GM19463 (cell line): ENCODE results near the gene CNPY1.
"Not testable (repeated sequence)": the region's sequence is repeated elsewhere in the genome, so short reads cannot be mapped to it uniquely, and the experiment has no call there.

Experiments used
- ATAC-seq: cut with Tn5 transposase; IDR thresholded peaks from one replicate; pipeline ENCODE4 v1.9.1; 2021; ENCODE audit warnings: mild to moderate bottlenecking, moderate library complexity; ENCODE audit not compliant: unreplicated experiment

CNPY1 gene

GRCh38 chr7:155546449-155546848, at the start of gene CNPY1:
Gene CNPY1 (minus strand): TSS chr7:155546559. CDS start chr7:155545929, 630 bp downstream.
- ATAC-seq = not testable (repeated sequence)

DNA sequence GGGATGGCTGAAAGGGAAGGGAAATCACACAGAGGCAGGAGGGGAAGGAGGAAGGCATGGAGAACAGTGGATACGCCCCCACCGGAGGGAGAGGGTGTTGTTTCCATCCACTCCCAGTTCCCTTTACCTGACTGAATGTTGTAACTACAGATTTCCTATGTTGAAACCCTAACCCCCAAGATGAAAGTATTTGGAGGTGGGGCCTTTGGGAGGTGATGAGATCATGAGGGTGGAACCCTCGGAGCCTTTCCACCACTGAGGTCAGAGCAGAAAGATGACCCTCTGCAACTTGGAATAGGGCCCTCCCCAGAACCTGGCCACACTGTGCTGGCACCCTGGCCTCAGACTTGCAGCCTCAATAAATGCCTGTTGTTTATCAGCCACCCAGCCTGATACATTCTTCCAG, 48.6 kb upstream of the CNPY1 start:
- no peak for ATAC-seq

DNA sequence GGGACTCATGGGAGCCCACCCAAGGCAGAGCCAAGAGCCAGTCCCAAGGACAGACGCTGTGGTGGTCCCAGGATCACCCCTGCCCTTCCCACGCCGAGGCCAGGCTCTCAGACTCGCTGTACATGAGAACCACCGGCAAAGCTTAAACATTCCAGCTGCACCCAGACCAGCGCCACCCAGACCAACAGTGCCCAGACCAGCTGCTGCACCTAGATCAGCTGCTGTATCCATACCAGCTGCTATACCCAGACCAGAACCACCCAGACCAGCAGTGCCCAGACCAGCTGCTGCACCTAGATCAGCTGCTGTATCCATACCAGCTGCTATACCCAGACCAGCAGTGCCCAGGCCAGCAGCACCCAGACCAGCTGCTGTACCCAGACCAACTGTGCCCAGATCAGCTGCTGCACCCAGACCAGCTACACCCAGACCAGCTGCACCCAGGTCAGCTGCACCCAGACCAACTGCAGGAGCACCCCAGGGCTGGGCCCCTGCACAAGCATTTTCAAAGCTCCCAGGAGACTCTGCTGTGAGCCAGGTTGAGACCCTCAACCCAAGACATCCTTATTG, 47.9 kb upstream of the CNPY1 start:
- ATAC-seq = no peak

DNA sequence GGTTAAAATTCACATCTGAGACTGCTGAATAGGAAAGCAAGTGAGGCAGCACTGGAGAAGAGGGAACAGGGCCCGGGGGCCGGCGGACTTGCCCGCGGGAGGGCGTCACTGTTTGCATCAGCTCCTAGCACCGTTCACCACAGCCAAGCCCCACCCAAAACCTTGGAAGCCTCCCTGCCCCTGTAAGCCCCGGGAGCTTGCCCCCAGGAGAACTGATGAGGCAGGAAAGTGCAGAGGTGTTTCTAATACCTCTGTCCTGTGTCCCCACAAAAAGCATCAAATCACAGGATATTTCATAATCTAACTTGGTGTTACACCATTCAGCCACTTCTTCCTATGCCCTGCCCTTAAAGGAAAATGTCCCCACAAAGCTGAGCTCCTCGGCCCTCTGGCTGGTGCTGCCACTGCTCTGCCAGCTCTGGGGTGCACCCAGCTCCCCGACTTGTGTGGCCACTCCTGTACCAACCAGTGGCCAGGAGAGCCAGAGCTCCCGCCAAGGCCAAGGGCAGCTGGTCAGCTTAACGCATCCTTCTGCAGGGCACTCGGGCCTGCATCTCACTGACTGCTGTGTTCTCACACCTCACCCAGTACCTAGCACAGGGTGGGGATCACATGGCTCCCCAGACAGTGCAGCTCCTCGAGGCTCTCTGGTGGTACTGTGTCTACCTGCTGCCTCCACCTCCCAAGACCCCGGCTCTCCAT, 47.3 kb upstream of the CNPY1 start:
- no peak for ATAC-seq

- ATAC-seq = no peak
Measured at GRCh38 chr7:155591055-155591775, 44.9 kb upstream of the CNPY1 start.

- ATAC-seq = no peak
Measured at GRCh38 chr7:155590215-155591018, 44.1 kb upstream of the CNPY1 start.

DNA sequence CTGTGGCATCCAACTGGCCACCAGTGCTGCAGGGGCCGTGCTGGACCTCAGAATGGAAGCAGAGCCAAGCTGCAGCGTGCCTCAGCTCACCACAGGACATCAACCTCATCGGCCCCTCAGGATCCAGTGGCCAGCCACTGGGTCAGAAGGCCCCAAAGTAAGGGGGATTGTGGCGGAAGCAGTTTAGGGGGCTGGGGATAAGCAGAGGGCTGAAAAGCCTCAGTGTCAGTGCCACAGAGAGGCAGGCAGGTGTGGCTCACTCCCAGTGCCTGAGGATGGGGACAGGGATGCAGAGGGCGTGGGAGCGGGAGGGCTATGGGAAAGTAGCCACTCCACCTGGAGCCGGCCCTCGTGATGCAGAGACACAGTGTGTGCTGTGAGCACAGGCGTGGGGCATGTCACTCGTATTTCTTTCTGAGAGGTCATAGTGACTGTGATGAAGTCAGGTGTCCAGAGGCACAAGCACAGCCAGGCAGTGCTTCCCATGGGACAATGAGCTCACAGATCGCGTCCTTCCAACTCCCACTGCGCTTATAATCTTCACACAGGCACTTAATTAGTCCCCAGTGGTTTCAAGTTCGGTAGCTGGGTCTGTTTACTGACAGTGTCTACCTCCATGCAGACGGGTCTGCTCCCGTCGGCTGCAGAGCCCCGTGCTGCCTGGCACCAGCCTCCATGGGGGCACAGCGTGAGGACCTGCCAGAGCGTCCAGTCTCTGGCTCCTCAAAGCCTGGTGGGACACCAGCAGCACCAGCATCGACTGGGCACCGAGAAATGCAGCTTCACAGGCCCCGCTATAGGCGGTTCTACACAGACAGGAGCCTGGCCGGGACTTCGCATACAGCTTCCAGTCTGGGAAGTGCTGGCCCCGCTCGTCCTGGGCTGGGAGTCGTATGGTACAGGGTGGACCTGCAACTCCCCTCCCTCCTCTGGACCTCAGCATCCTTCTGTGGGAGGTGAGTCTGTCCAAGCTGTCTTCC, 42.9 kb upstream of the CNPY1 start:
- no peak for ATAC-seq

- ATAC-seq = no peak
Measured at GRCh38 chr7:155588468-155588998, 42.2 kb upstream of the CNPY1 start.

- no peak for ATAC-seq
Measured at GRCh38 chr7:155587486-155587885, 41.1 kb upstream of the CNPY1 start.

DNA sequence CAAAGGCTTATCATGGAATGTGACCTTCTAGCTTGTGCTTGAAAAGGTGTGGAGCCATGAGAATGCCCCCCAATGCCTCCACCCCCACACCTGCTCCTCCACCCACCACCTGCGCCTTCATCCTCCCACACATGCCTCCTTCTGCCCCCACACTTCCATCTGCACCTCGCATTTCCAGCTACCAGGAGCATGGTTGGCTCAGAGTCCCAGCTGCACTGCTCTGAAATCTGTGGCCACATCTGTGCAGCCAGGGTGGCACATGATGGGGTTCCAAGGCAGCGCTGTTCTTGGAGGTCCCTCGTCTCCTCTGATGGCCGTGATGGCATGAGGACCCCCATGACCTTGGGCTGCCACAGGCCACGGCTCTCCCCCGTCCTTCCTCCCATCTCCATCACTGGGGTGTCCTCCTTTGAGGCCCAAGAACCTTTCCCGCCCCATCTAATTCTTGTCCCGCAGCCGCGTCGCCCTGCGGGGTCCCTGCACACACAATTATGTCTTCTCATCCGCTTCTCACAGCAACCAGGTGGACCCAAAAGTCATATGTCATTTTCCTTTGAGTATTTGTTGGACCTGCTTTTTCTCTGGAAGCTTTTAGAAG, 40.6 kb upstream of the CNPY1 start:
- no peak for ATAC-seq

DNA sequence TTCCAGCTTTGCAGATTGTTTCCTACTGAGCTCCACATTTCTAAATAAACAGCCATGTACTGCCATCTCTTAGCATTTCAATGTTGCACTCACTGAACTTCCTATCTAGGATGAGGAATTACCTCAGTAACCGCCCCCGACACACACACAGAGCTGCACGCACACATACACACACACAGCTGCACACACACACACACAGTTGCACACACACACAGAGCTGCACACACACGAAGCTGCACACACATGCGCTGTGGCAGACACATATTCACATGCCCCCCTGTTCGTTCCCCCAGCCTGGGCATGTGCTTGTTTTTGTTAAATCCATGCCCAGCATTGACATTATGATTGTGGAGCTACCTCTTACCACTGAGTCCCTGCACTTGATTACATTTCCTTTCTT, 39.6 kb upstream of the CNPY1 start:
- no peak for ATAC-seq

- ATAC-seq = no peak
Measured at GRCh38 chr7:155585532-155585895, 39.2 kb upstream of the CNPY1 start.

- no peak for ATAC-seq
Measured at GRCh38 chr7:155584763-155585531, 38.6 kb upstream of the CNPY1 start.

- ATAC-seq = no peak
Measured at GRCh38 chr7:155584261-155584660, 37.9 kb upstream of the CNPY1 start.

- no peak for ATAC-seq
Measured at GRCh38 chr7:155583636-155584035, 37.3 kb upstream of the CNPY1 start.

GRCh38 chr7:155581954-155582353, 35.6 kb upstream of the CNPY1 start:
- no peak for ATAC-seq

DNA sequence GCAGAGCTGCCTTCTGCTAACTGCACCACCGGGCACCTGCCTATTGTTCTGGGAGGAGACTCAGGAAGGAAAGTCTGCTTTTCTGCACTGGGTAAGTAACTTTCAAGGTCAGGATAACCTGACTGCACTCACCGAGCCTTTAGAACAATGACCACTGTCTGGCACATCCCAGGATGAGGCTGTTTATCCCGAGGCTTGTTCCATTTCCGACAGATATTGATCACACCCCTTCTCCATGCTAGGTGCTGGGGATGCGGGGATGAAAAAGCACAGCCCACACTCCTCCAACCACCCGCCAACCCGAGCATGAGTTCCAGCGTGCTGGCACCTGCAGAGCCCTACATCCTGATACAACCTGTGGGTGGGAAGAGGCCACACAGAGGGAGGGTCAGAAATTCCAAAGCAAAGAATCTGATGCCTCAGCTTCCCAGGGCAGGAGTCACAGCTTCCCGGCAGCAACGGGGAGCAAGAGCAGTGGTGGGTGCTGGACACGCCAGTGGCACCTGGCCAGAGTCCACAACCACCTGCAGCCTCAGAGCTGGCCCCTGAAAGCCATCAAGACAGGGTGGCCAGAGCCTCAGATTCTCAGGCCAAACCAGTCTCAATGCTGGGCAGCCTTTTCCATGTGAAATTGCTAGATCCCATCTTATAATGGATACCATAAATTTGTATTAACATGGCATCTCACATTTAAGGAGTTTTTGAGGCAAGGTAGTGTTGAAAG, 34.9 kb upstream of the CNPY1 start:
- no peak for ATAC-seq

GRCh38 chr7:155580367-155580766, 34.0 kb upstream of the CNPY1 start:
- no peak for ATAC-seq
